Measurements from ENCODE around the gene KRAS. TPM values are rescaled to one million over a fixed set of nuclear protein-coding genes. Genes with fewer than 3 reads are reported as not detected.
A peak's percentile ranks its signal among the peaks of the same experiment; 100 is the strongest.

The KRAS gene
- total and polyA plus RNA-seq, 2 of the 13 experiments (the other 11 are each of a cell fraction or from before 2014, with no cell fraction given), result 6.5 to 9.8 TPM

GRCh38 chr12:25195056-25195971 is 55.4 kb downstream of the KRAS start, which contains the start of the genes DNAI7 and ETFRF1 (continued):
- TF ChIP-seq THAP11 (CRISPR knock-in tag; IDR thresholded peaks at IDR 0.05) (peak; percentile 74), JUN (CRISPR knock-in tag; IDR thresholded peaks at IDR 0.05) (no peak), ZNF124 (CRISPR knock-in tag; IDR thresholded peaks at IDR 0.05) (no peak), MAZ (IDR thresholded peaks at IDR 0.05; ENCODE audit: borderline replicate concordance, low read depth, low read length) (no peak), MAZ (CRISPR knock-in tag; IDR thresholded peaks at IDR 0.05; ENCODE audit: low read depth) (0 out of 2 replicates have a peak, but pooled peaks have one; percentile 9), SRY (CRISPR knock-in tag; IDR thresholded peaks at IDR 0.05) (no peak), ZNF609 (CRISPR knock-in tag; IDR thresholded peaks at IDR 0.05; ENCODE audit: borderline replicate concordance) (no peak), MTA1 (CRISPR knock-in tag; IDR thresholded peaks at IDR 0.05; ENCODE audit: borderline replicate concordance) (0 out of 2 replicates have a peak, but pooled peaks have one; percentile 32), GPBP1L1 (CRISPR knock-in tag; IDR thresholded peaks at IDR 0.05) (no peak), ZNF569 (CRISPR knock-in tag; IDR thresholded peaks at IDR 0.05; ENCODE audit: borderline replicate concordance) (no peak), TFDP2 (CRISPR knock-in tag; IDR thresholded peaks at IDR 0.05) (peak; percentile 36; the same call in 1 of the 2 replicates), SP5 (CRISPR knock-in tag; IDR thresholded peaks at IDR 0.05; ENCODE audit: borderline replicate concordance, low read depth) (peak; percentile 76), ZNF619 (CRISPR knock-in tag; IDR thresholded peaks at IDR 0.05) (no peak; the same call in 1 of the 2 replicates), SAP130 (CRISPR knock-in tag; IDR thresholded peaks at IDR 0.05; ENCODE audit: low read depth) (peak; percentile 94), RBM22 (optimal IDR thresholded peaks at IDR 0.05; ENCODE audit: low read length) (peak; percentile 91), ASH2L (IDR thresholded peaks at IDR 0.05; ENCODE audit: insufficient read length, low read depth, low read length) (peak; percentile 87)
- TF ChIP-seq, protein P1, sequence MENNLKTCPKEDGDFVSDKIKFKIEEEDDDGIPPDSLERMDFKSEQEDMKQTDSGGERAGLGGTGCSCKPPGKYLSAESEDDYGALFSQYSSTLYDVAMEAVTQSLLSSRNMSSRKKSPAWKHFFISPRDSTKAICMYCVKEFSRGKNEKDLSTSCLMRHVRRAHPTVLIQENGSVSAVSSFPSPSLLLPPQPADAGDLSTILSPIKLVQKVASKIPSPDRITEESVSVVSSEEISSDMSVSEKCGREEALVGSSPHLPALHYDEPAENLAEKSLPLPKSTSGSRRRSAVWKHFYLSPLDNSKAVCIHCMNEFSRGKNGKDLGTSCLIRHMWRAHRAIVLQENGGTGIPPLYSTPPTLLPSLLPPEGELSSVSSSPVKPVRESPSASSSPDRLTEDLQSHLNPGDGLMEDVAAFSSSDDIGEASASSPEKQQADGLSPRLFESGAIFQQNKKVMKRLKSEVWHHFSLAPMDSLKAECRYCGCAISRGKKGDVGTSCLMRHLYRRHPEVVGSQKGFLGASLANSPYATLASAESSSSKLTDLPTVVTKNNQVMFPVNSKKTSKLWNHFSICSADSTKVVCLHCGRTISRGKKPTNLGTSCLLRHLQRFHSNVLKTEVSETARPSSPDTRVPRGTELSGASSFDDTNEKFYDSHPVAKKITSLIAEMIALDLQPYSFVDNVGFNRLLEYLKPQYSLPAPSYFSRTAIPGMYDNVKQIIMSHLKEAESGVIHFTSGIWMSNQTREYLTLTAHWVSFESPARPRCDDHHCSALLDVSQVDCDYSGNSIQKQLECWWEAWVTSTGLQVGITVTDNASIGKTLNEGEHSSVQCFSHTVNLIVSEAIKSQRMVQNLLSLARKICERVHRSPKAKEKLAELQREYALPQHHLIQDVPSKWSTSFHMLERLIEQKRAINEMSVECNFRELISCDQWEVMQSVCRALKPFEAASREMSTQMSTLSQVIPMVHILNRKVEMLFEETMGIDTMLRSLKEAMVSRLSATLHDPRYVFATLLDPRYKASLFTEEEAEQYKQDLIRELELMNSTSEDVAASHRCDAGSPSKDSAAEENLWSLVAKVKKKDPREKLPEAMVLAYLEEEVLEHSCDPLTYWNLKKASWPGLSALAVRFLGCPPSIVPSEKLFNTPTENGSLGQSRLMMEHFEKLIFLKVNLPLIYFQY (CRISPR knock-in tag; IDR thresholded peaks at IDR 0.05; ENCODE audit: borderline replicate concordance), result 0 out of 2 replicates have a peak, but pooled peaks have one; percentile 42
